ENCODE data around the gene CCDC63.
"Not testable (repeated sequence)": the region's sequence is repeated elsewhere in the genome, so short reads cannot be mapped to it uniquely, and the experiment has no call there.

The CCDC63 gene

DNA sequence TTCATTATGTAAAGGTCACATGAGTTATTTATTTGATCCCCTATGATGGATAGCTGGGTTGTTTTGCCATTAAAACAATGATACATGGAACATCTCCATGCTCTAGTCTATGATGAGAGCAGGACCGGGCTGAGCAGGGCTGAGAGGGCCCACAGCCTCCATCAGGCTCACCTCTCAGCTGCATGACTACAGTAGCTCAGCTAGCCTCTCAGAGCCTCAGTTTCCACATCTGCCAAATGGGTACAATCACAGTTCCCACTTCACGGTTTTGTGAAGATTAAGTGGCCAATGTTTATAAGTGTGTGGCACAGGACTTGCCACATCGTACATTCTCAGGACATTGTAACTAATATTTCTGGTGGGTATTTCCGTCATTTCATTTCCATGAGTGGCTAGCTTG is 93.5 kb downstream of the CCDC63 start:
- no peak overlapping the region for H3K27ac ChIP-seq
- TF ChIP-seq, protein P1, sequence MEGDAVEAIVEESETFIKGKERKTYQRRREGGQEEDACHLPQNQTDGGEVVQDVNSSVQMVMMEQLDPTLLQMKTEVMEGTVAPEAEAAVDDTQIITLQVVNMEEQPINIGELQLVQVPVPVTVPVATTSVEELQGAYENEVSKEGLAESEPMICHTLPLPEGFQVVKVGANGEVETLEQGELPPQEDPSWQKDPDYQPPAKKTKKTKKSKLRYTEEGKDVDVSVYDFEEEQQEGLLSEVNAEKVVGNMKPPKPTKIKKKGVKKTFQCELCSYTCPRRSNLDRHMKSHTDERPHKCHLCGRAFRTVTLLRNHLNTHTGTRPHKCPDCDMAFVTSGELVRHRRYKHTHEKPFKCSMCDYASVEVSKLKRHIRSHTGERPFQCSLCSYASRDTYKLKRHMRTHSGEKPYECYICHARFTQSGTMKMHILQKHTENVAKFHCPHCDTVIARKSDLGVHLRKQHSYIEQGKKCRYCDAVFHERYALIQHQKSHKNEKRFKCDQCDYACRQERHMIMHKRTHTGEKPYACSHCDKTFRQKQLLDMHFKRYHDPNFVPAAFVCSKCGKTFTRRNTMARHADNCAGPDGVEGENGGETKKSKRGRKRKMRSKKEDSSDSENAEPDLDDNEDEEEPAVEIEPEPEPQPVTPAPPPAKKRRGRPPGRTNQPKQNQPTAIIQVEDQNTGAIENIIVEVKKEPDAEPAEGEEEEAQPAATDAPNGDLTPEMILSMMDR (conservative IDR thresholded peaks at IDR 0.05): no peak

DNA sequence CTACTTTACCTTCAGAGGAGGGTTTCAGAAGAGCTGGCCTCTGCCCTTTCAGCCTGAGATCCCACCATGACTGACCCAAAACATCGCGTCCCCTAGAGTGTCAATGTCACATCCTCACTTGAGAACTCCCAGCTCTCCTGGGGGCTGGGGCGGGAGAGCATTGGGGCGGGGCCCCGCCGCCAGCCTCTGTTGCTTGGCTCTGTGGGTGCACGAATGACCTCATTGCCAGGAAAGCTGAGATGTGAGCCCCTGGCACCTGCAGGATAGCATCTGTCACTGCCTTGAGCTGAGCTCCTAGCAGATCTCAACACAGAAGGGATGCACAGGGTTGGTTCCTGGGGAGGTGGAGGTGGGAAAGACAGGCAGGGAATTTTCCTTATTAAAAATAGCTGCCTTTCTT is 94.1 kb downstream of the CCDC63 start:
- H3K27ac ChIP-seq: no peak overlapping the region
- TF ChIP-seq, protein P1 (conservative IDR thresholded peaks at IDR 0.05): no peak

DNA sequence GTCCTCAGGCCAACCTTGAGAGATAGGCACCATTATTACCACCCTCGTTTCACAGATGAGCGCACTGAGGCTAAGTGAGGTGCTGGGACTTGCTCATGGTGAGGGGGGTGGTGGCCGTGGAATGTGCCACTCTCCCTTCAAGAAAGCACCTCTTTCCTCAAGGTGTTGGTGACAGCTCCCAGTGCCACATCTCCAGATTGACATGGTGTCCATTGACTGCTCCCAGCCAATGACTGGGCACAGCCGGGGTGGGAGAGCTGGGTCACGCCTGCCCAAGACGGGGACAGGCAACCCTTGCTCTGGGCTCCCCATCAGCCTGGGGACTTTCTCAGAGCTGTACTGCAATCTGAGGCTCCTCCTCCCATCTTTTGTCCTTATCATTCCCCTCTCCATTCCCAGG is 94.6 kb downstream of the CCDC63 start:
- TF ChIP-seq, protein P1 (conservative IDR thresholded peaks at IDR 0.05): no peak
- H3K27ac ChIP-seq: no peak overlapping the region

DNA sequence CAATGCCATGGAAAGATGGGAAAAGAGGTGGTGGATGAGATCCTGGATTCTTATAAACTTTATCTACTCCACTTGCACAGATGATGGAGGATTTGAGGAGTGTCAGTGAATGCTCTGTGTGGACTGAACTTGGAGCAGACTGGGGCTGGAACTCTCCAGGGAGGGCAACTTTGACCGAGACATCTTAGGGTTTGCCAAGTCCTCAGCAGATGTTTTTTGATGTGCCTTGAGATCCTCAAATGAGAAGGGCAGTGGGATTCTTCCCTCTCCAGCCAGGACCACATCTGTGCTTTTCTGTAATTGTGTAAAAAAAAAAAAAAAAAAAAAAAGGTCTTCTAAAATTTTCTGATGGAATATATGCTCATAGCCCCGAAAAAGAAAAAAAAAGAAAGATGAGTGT is 96.6 kb downstream of the CCDC63 start:
- H3K27ac ChIP-seq: no peak overlapping the region
- TF ChIP-seq, protein P1 (conservative IDR thresholded peaks at IDR 0.05): no peak

DNA sequence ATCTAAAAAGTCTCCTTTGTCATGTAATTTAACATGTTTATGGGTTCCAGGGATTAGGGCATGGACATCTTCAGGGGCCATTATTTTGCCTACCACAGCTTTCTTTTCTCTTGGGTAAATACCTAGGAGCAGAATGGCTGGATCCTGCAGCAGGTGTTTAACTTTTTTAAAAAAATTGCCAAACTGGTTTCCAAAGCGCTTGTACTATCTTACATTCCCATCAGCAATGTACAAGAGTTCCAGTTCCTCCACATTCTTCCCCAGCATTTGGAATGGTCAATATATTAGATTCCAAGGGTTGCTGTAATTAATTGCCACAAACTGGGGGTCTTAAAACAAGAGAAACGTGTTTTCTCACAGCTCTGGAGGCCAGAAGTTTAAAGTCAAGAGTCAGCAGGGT is 101.3 kb downstream of the CCDC63 start:
- H3K27ac ChIP-seq: no peak overlapping the region
- TF ChIP-seq, protein P1 (conservative IDR thresholded peaks at IDR 0.05): no peak

DNA sequence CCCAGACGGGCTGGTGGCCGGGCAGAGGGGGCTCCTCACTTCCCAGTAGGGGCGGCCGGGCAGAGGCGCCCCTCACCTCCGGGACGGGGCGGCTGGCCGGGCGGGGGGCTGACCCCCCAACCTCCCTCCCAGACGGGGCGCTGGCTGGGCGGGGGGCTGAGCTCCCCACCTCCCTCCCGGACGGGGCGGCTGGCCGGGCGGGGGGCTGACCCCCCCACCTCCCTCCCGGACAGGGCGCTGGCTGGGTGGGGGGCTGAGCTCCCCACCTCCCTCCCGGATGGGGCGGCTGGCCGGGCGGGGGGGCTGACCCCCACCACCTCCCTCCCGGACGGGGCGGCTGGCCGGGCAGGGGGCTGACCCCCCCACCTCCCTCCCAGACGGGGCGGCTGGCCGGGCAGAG is 103.7 kb downstream of the CCDC63 start:
- H3K27ac ChIP-seq: not testable (repeated sequence)

DNA sequence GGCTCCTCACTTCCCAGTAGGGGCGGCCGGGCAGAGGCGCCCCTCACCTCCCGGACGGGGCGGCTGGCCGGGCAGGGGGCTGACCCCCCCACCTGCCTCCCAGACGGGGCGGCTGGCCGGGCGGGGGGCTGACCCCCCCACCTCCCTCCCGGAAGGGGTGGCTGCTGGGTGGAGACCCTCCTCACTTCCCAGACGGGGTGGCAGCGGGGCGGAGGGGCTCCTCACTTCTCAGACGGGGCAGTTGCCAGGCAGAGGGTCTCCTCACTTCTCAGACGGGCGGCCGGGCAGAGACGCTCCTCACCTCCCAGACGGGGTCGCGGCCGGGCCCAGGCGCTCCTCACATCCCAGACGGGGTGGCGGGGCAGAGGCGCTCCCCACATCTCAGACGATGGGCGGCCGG is 104.1 kb downstream of the CCDC63 start:
- H3K27ac ChIP-seq: not testable (repeated sequence)

Data from VCaP (cell line).